GM23338 (cell line): ENCODE results near the gene CD6.

Experiments used
- CTCF ChIP-seq, 2 experiments: fragments of 200-600 bp in 1 of 2; sonication (generic) in 1 of 2; conservative IDR thresholded peaks; 2 replicates each; pipeline versions ENCODE4 v1.5.1 to v1.6.1; 2016 to 2017; ENCODE audit warnings: antibody characterized with exemption in 2 of 2, low read depth in 2 of 2, mild to moderate bottlenecking in 2 of 2, moderate library complexity in 1 of 2
- EZH2 ChIP-seq: fragments of 200-600 bp; sonication (generic); IDR thresholded peaks from one replicate; pipeline ENCODE4 v1.8.0; 2017; ENCODE audit warnings: antibody characterized with exemption, mild to moderate bottlenecking, low read depth; ENCODE audit not compliant: unreplicated experiment

GRCh38 chr11:61049859-61050258, 78.4 kb downstream of the CD6 start:
- TF ChIP-seq CTCF (conservative IDR thresholded peaks at IDR 0.05; ENCODE audit: low read depth in 2 of 2) (no peak), EZH2 (no peak)
